A549 (cell line): ENCODE data around the gene PIGN. TPM values are rescaled to one million over a fixed set of nuclear protein-coding genes. Genes with fewer than 3 reads are reported as not detected.

Experiments used
- ATAC-seq, 2 experiments: fragments of 200-7000 bp in 1 of 2; fragments of >200 bp in 1 of 2; cut with Nextera tagmentation in 1 of 2; cut with Tn5 transposase in 1 of 2; 3 replicates each; pipeline versions ENCODE4 v1.8.0 to v1.9.1; 2018 to 2020; ENCODE audit warnings: mild to moderate bottlenecking in 1 of 2, moderate library complexity in 1 of 2
- CTCF ChIA-PET: fragments of 300-600 bp; sonication (Branson Sonifier 250); formaldehyde crosslinking; extraction: SDS; loops from one replicate; lab custom pipeline; 2021; ENCODE audit warnings: antibody characterized with exemption, inconsistent platforms; lab: Yijun Ruan, JAX
- POLR2A ChIA-PET: fragments of 350-600 bp; formaldehyde crosslinking; extraction: SDS; loops from one replicate; lab custom pipeline; 2021; ENCODE audit warnings: antibody characterized with exemption, inconsistent platforms; lab: Yijun Ruan, JAX
- DNase-seq, 2 experiments: peaks; one replicate each; pipeline versions ENCODE4 v3.0.0 to v3.0.0-alpha.2; 2011 to 2016; ENCODE audit warnings: low read depth in 1 of 2, low spot score in 1 of 2
- FAIRE-seq: peaks from 2 replicates; lab custom pipeline; 2011; peaks lifted over from hg19 to GRCh38; lab: Jason Lieb, UNC
- H3K27ac ChIP-seq, 2 experiments: fragments of >200 bp; sonication (Bioruptor Twin); formaldehyde crosslinking; 3 replicates each; pipeline ENCODE4 v1.5.1; 2016 to 2017
- H3K4me1 ChIP-seq: fragments of >200 bp; sonication (Bioruptor Twin); formaldehyde crosslinking; 3 replicates; pipeline ENCODE4 v1.6.1; 2016
- H3K4me2 ChIP-seq: fragments of >200 bp; sonication (Bioruptor Twin); formaldehyde crosslinking; 3 replicates; pipeline ENCODE4 v1.6.1; 2016
- H3K4me3 ChIP-seq: fragments of >200 bp; sonication (Bioruptor Twin); formaldehyde crosslinking; 3 replicates; pipeline ENCODE4 v1.5.1; 2016
- H3K9me3 ChIP-seq: fragments of >200 bp; sonication (Bioruptor Twin); formaldehyde crosslinking; 3 replicates; pipeline ENCODE4 v1.6.1; 2016
- CEBPB ChIP-seq, 2 experiments: fragments of >200 bp in 1 of 2; sonication (Bioruptor Twin) in 1 of 2; formaldehyde crosslinking in 1 of 2; IDR thresholded peaks; 2 replicates each; pipeline ENCODE4 v1.6.1; 2012 to 2016
- CHD2 ChIP-seq: fragments of 150-350 bp; IDR thresholded peaks from 2 replicates; pipeline ENCODE4 v1.6.1; 2014; ENCODE audit warnings: low read length; ENCODE audit not compliant: partially characterized antibody
- CHD4 ChIP-seq: fragments of 200-600 bp; sonication (generic); IDR thresholded peaks from 2 replicates; pipeline ENCODE4 v1.6.1; 2016; ENCODE audit warnings: antibody characterized with exemption, mild to moderate bottlenecking, borderline replicate concordance
- FOSB ChIP-seq: fragments of 250-450 bp; sonication (Bioruptor Pico); IDR thresholded peaks from 2 replicates; pipeline ENCODE4 v1.5.0; 2020; ENCODE audit warnings: mild to moderate bottlenecking, moderate library complexity
- FOSL2 ChIP-seq, 2 experiments: fragments of 450-650 bp in 1 of 2; fragments of >200 bp in 1 of 2; sonication (Bioruptor Twin) in 1 of 2; formaldehyde crosslinking; IDR thresholded peaks; 2 replicates each; pipeline versions ENCODE4 v1.5.0 to v1.6.1; 2016 to 2020; ENCODE audit warnings: mild to moderate bottlenecking in 1 of 2, moderate library complexity in 1 of 2
- HDAC2 ChIP-seq: fragments of 200-600 bp; sonication (generic); IDR thresholded peaks from 2 replicates; pipeline ENCODE4 v1.6.1; 2016
- HOXA7 ChIP-seq: fragments of 250-450 bp; sonication (Bioruptor Pico); IDR thresholded peaks from 2 replicates; pipeline ENCODE4 v1.5.0; 2020; ENCODE audit warnings: mild to moderate bottlenecking, moderate library complexity
- HOXB13 ChIP-seq: fragments of 250-450 bp; sonication (Bioruptor Pico); IDR thresholded peaks from 2 replicates; pipeline ENCODE4 v1.5.0; 2020; ENCODE audit warnings: low read depth, mild to moderate bottlenecking, moderate library complexity
- MAZ ChIP-seq: fragments of 150-350 bp; IDR thresholded peaks from 2 replicates; pipeline ENCODE4 v1.6.1; 2014; ENCODE audit warnings: antibody characterized with exemption, low read depth, low read length, borderline replicate concordance
- NFE2L2 ChIP-seq: fragments of 150-350 bp; conservative IDR thresholded peaks from 2 replicates; pipeline ENCODE4 v1.6.1; 2014; ENCODE audit warnings: low read length
- PHF8 ChIP-seq: fragments of 200-600 bp; sonication (generic); IDR thresholded peaks from 2 replicates; pipeline ENCODE4 v1.6.1; 2016; ENCODE audit warnings: low read depth, mild to moderate bottlenecking, antibody characterized with exemption, moderate library complexity, borderline replicate concordance
- RAD21 ChIP-seq, 2 experiments: fragments of >200 bp in 1 of 2; sonication (Bioruptor Twin) in 1 of 2; formaldehyde crosslinking in 1 of 2; IDR thresholded peaks in 1 of 2; conservative IDR thresholded peaks in 1 of 2; 2 replicates in 1 of 2; 3 replicates in 1 of 2; pipeline ENCODE4 v1.6.1; 2012 to 2018; ENCODE audit warnings: inconsistent platforms in 1 of 2
- RARB ChIP-seq: fragments of 250-450 bp; sonication (Bioruptor Pico); IDR thresholded peaks from 2 replicates; pipeline ENCODE4 v1.8.0; 2021; ENCODE audit warnings: mild to moderate bottlenecking, moderate library complexity
- RFX5 ChIP-seq: fragments of 450-650 bp; IDR thresholded peaks from 2 replicates; pipeline ENCODE4 v1.7.1; 2014; ENCODE audit warnings: antibody characterized with exemption, mild to moderate bottlenecking, moderate library complexity
- SMC3 ChIP-seq: fragments of >200 bp; sonication (Bioruptor Twin); formaldehyde crosslinking; IDR thresholded peaks from 3 replicates; pipeline ENCODE4 v1.6.1; 2018; ENCODE audit warnings: inconsistent platforms
- ZC3H11A ChIP-seq: fragments of 450-650 bp; IDR thresholded peaks from 2 replicates; pipeline ENCODE4 v1.6.1; 2014; ENCODE audit warnings: antibody characterized with exemption, mild to moderate bottlenecking
- ZNF302 ChIP-seq: fragments of 250-450 bp; sonication (Bioruptor Pico); IDR thresholded peaks from 2 replicates; pipeline ENCODE4 v1.9.0; 2021; ENCODE audit warnings: inconsistent platforms, mild to moderate bottlenecking, moderate library complexity
- ZSCAN20 ChIP-seq: fragments of 250-450 bp; sonication (Bioruptor Pico); IDR thresholded peaks from 2 replicates; pipeline ENCODE4 v1.8.0; 2022; ENCODE audit warnings: mild to moderate bottlenecking, moderate library complexity
- WGBS: methylation state at CpG from one replicate; pipeline ENCODE4 v1.1.6; 2017; ENCODE audit errors: missing lambda C conversion rate; 5-methylcytosine and 5-hydroxymethylcytosine counted together
- polyA plus RNA-seq, 4 experiments: library from polyadenylated mRNA; depleted of rRNA in 3 of 4; stranded (reverse); fragments of >200 nt; fragmentation: RNase III in 1 of 4; extraction: RNeasy Plus Mini Kit Qiagen cat#74134 plus additional on column Dnase treatment in 1 of 4; gene quantifications; 2 replicates in 3 of 4; 3 replicates in 1 of 4; pipeline ENCODE4 v1.2.3, GENCODE V29; 2011 to 2017
- TF ChIP-seq, protein P1 (sequence below): fragments of >200 bp; sonication (Bioruptor Twin); formaldehyde crosslinking; IDR thresholded peaks from 2 replicates; pipeline ENCODE4 v1.6.1; 2016
- TF ChIP-seq, protein P2 (sequence below): fragments of 450-650 bp; IDR thresholded peaks from 2 replicates; pipeline ENCODE4 v1.6.1; 2014; ENCODE audit warnings: antibody characterized with exemption
- TF ChIP-seq, protein P3 (sequence below): fragments of 250-450 bp; sonication (Bioruptor Pico); IDR thresholded peaks from 2 replicates; pipeline ENCODE4 v1.5.0; 2020; ENCODE audit warnings: low read depth, mild to moderate bottlenecking, moderate library complexity
- TF ChIP-seq, protein P4 (sequence below): fragments of 150-350 bp; IDR thresholded peaks from 2 replicates; pipeline ENCODE4 v1.6.1; 2014; ENCODE audit warnings: low read depth, mild to moderate bottlenecking, low read length
- TF ChIP-seq, protein P5 (sequence below): IDR thresholded peaks from 2 replicates; pipeline ENCODE4 v1.6.1; 2012
- TF ChIP-seq, protein P6 (sequence below): fragments of >200 bp; sonication (Bioruptor Twin); formaldehyde crosslinking; IDR thresholded peaks from 3 replicates; pipeline ENCODE4 v1.6.1; 2016

The PIGN gene
- polyA plus RNA-seq, 2 of the 4 experiments (the other 2 are of a cell fraction), result 12.9 to 37.0 TPM

DNA sequence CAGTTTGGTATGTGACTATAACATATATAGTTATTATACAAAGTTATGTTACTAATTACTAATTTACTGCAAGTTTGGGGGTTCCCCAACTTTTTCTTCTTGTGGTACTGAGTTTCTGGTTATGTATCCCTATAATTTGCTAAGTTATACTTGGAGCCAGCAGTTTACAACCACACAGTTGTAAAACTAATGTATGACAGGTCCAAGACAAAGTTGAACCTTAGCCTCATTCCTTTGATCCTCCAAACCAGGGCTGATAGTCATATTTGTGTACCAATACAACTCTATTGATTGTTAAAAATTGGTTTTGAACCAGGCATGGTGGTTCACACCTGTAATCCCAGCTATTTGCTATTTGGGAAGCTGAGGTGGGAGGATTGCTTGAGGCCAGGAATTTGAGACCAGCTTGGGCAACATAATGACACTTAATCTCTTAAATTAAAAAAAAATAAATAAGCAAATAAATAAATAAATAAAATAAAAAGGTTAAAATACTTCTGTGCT lies 24.5 kb upstream of the PIGN start (continued):
- TF ChIP-seq FOSL2 (IDR thresholded peaks at IDR 0.05) (no peak), FOSL2 (CRISPR knock-in tag; IDR thresholded peaks at IDR 0.05) (no peak), RARB (CRISPR knock-in tag) (no peak)

DNA sequence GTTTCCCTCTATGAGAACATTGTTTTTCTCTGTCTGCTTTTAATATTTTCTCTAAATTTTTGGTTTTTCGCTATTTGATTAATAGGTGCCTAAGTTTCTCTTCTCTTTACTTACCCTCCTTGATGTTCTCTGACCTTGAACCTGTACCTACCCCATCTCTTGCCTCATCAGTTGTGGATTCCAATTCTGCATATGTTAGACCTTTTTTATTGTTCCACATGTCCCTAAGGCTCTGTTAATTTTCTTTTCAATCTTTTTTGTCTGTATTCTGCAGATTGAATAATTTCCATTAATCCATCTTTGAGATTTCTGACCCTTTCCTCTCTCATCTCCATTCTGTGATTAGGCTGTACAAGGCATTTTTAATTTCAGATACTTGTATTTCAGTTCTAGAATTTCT lies 23.3 kb upstream of the PIGN start:
- POLR2A ChIA-PET, result no interaction called here
- Histone ChIP-seq H3K27ac (no peak overlapping the region), H3K4me2 (no peak overlapping the region), H3K4me1 (no peaks in the 10 kb centered on the region), H3K9me3 (peaks cover 7% of the 10 kb centered on the region; the same call in 2 of the 3 replicates), H3K4me3 (no peak overlapping the region)
- FAIRE-seq (no peak), DNase-seq (no peak), ATAC-seq (no peak)
- CTCF ChIA-PET, result no interaction called here
- WGBS, result 92% methylated on average over 1 of the region's 1 CpG
- no peak for TF ChIP-seq CEBPB (IDR thresholded peaks at IDR 0.05)
- no peak for TF ChIP-seq ZSCAN20 (CRISPR knock-in tag)
- no peak for TF ChIP-seq PHF8

DNA sequence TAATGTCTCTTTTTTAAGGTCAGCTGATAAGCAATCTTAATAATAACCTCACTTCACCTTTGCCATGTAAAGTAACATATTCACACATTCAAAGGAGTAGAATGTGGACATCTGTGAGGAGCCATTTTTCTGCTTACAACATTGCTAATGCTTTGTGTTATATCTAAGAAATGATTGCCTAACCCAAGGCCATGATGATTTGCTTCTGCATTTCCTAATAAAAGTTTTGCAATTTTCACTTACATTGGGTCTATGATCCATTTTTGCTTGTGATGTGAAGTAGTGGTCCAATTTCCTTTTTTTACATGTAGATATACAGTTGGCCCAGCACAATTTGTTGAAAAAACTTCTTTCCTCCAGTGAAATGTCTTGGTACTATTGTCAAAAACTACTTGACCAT lies 22.2 kb upstream of the PIGN start:
- no peak overlapping the region for H3K4me2 ChIP-seq
- no peak overlapping the region for H3K4me3 ChIP-seq
- no peak for FAIRE-seq
- peaks cover 7% of the 10 kb centered on the region; the same call in 2 of the 3 replicates for H3K9me3 ChIP-seq
- H3K4me1 ChIP-seq, result no peaks in the 10 kb centered on the region
- DNase-seq, result no peak
- POLR2A ChIA-PET, result no interaction called here
- no peak for ATAC-seq
- TF ChIP-seq, protein P1, sequence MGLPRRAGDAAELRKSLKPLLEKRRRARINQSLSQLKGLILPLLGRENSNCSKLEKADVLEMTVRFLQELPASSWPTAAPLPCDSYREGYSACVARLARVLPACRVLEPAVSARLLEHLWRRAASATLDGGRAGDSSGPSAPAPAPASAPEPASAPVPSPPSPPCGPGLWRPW, result no peak
- TF ChIP-seq, protein P2, sequence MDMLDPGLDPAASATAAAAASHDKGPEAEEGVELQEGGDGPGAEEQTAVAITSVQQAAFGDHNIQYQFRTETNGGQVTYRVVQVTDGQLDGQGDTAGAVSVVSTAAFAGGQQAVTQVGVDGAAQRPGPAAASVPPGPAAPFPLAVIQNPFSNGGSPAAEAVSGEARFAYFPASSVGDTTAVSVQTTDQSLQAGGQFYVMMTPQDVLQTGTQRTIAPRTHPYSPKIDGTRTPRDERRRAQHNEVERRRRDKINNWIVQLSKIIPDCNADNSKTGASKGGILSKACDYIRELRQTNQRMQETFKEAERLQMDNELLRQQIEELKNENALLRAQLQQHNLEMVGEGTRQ, result no peak
- TF ChIP-seq NFE2L2 (no peak), ZNF302 (no peak), ZC3H11A (no peak), SMC3 (no peak)
- TF ChIP-seq, protein P3, sequence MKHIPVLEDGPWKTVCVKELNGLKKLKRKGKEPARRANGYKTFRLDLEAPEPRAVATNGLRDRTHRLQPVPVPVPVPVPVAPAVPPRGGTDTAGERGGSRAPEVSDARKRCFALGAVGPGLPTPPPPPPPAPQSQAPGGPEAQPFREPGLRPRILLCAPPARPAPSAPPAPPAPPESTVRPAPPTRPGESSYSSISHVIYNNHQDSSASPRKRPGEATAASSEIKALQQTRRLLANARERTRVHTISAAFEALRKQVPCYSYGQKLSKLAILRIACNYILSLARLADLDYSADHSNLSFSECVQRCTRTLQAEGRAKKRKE, result no peak
- TF ChIP-seq, protein P4, sequence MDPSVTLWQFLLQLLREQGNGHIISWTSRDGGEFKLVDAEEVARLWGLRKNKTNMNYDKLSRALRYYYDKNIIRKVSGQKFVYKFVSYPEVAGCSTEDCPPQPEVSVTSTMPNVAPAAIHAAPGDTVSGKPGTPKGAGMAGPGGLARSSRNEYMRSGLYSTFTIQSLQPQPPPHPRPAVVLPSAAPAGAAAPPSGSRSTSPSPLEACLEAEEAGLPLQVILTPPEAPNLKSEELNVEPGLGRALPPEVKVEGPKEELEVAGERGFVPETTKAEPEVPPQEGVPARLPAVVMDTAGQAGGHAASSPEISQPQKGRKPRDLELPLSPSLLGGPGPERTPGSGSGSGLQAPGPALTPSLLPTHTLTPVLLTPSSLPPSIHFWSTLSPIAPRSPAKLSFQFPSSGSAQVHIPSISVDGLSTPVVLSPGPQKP, result no peak
- H3K27ac ChIP-seq, result no peak overlapping the region
- CTCF ChIA-PET, result no interaction called here

DNA sequence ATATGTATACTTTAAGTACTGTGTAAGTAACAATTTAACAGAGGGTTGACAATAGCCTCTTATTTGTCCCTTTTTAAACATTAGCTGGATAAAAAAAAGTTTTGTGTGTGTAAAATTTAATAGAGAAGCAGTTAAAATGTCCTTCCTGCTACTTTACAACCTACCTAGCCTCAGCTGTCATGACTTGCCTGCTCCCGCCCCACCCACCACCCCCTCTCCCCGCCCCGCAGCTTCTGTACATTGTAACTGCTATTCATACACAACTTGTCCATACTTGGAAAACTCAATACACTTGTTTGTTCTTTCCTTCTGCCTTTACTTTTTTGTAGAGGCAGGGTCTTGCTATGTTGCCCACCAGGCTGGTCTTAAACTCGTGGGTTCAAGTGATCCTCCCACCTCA lies 19.7 kb upstream of the PIGN start:
- no peak overlapping the region for H3K4me2 ChIP-seq
- POLR2A ChIA-PET, result no interaction called here
- CTCF ChIA-PET, result no interaction called here
- no peak for DNase-seq
- H3K27ac ChIP-seq, result no peak overlapping the region
- no peak for ATAC-seq
- no peak overlapping the region for H3K4me3 ChIP-seq
- FAIRE-seq, result no peak
- WGBS, result 74% methylated on average over 4 of the region's 4 CpGs
- TF ChIP-seq, protein P5, sequence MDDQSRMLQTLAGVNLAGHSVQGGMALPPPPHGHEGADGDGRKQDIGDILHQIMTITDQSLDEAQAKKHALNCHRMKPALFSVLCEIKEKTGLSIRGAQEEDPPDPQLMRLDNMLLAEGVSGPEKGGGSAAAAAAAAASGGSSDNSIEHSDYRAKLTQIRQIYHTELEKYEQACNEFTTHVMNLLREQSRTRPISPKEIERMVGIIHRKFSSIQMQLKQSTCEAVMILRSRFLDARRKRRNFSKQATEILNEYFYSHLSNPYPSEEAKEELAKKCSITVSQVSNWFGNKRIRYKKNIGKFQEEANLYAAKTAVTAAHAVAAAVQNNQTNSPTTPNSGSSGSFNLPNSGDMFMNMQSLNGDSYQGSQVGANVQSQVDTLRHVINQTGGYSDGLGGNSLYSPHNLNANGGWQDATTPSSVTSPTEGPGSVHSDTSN, result no peak
- TF ChIP-seq HDAC2, result no peak
- no peak for TF ChIP-seq CHD4
- TF ChIP-seq FOSB (CRISPR knock-in tag), result no peak
- no peak for TF ChIP-seq RAD21 (conservative IDR thresholded peaks at IDR 0.05 in 1 of 2, IDR thresholded peaks at IDR 0.05 in 1 of 2)
- TF ChIP-seq CHD2, result no peak
- TF ChIP-seq RFX5, result no peak
- TF ChIP-seq, protein P2, result no peak
- TF ChIP-seq MAZ, result no peak
- TF ChIP-seq, protein P6, sequence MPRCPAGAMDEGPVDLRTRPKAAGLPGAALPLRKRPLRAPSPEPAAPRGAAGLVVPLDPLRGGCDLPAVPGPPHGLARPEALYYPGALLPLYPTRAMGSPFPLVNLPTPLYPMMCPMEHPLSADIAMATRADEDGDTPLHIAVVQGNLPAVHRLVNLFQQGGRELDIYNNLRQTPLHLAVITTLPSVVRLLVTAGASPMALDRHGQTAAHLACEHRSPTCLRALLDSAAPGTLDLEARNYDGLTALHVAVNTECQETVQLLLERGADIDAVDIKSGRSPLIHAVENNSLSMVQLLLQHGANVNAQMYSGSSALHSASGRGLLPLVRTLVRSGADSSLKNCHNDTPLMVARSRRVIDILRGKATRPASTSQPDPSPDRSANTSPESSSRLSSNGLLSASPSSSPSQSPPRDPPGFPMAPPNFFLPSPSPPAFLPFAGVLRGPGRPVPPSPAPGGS, result no peak
- TF ChIP-seq ZNF302, result no peak
- no peak for TF ChIP-seq HOXA7 (CRISPR knock-in tag)
- TF ChIP-seq HOXB13, result no peak
- H3K9me3 ChIP-seq, result peaks cover 7% of the 10 kb centered on the region; the same call in 2 of the 3 replicates
- H3K4me1 ChIP-seq, result no peaks in the 10 kb centered on the region
